HG03060 (cell line): ENCODE data around the gene AMD1.
"Not testable (repeated sequence)": the region's sequence is repeated elsewhere in the genome, so short reads cannot be mapped to it uniquely, and the experiment has no call there.

ENCODE experiments used
- ATAC-seq: cut with Tn5 transposase; IDR thresholded peaks from one replicate; pipeline ENCODE4 v1.9.1; 2021; ENCODE audit warnings: low read depth, moderate number of reproducible peaks; ENCODE audit not compliant: unreplicated experiment

AMD1 gene

GRCh38 chr6:110876806-110877564, 2.4 kb downstream of the AMD1 start:
- ATAC-seq = no peak

GRCh38 chr6:110877569-110877968, 3.0 kb downstream of the AMD1 start:
- ATAC-seq = no peak

GRCh38 chr6:110878751-110879522, 4.4 kb downstream of the AMD1 start:
- no peak for ATAC-seq

- ATAC-seq = no peak
Observed at GRCh38 chr6:110880651-110881050, 6.1 kb downstream of the AMD1 start.

GRCh38 chr6:110881546-110882273, 7.1 kb downstream of the AMD1 start:
- ATAC-seq = no peak

GRCh38 chr6:110882274-110882619, 7.7 kb downstream of the AMD1 start:
- no peak for ATAC-seq

- no peak for ATAC-seq
Observed at GRCh38 chr6:110882824-110883554, 8.4 kb downstream of the AMD1 start.

- no peak for ATAC-seq
Observed at GRCh38 chr6:110884321-110884720, 9.7 kb downstream of the AMD1 start.

GRCh38 chr6:110885526-110885925, 10.9 kb downstream of the AMD1 start:
- ATAC-seq = no peak

GRCh38 chr6:110886555-110887167, 12.1 kb downstream of the AMD1 start:
- ATAC-seq = no peak

- ATAC-seq = no peak
Observed at GRCh38 chr6:110890288-110890687, 15.7 kb downstream of the AMD1 start.

- no peak for ATAC-seq
Observed at GRCh38 chr6:110895907-110896608, 21.5 kb downstream of the AMD1 start.

GRCh38 chr6:110897433-110897832, 22.8 kb downstream of the AMD1 start:
- ATAC-seq = no peak

GRCh38 chr6:110898111-110898510, 23.5 kb downstream of the AMD1 start:
- no peak for ATAC-seq

GRCh38 chr6:110900028-110900598, 25.5 kb downstream of the AMD1 start:
- ATAC-seq = no peak

GRCh38 chr6:110901601-110902000, 27.0 kb downstream of the AMD1 start:
- ATAC-seq = not testable (repeated sequence)

- no peak for ATAC-seq
Observed at GRCh38 chr6:110902091-110902490, 27.5 kb downstream of the AMD1 start.

- ATAC-seq = not testable (repeated sequence)
Observed at GRCh38 chr6:110906273-110906672, 31.7 kb downstream of the AMD1 start.

GRCh38 chr6:110930781-110931180, 56.2 kb downstream of the AMD1 start:
- ATAC-seq = no peak
